Measurements from ENCODE around the gene BAIAP2. TPM values are rescaled to one million over a fixed set of nuclear protein-coding genes. Genes with fewer than 3 reads are reported as not detected.

BAIAP2 gene, protein sequence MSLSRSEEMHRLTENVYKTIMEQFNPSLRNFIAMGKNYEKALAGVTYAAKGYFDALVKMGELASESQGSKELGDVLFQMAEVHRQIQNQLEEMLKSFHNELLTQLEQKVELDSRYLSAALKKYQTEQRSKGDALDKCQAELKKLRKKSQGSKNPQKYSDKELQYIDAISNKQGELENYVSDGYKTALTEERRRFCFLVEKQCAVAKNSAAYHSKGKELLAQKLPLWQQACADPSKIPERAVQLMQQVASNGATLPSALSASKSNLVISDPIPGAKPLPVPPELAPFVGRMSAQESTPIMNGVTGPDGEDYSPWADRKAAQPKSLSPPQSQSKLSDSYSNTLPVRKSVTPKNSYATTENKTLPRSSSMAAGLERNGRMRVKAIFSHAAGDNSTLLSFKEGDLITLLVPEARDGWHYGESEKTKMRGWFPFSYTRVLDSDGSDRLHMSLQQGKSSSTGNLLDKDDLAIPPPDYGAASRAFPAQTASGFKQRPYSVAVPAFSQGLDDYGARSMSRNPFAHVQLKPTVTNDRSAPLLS
- 49.9 to 65.3 TPM (median 62.4 TPM) in 5 replicates for total RNA-seq (2022; extraction: Qiagen RNA extraction; ENCODE audit: low read depth)

DNA sequence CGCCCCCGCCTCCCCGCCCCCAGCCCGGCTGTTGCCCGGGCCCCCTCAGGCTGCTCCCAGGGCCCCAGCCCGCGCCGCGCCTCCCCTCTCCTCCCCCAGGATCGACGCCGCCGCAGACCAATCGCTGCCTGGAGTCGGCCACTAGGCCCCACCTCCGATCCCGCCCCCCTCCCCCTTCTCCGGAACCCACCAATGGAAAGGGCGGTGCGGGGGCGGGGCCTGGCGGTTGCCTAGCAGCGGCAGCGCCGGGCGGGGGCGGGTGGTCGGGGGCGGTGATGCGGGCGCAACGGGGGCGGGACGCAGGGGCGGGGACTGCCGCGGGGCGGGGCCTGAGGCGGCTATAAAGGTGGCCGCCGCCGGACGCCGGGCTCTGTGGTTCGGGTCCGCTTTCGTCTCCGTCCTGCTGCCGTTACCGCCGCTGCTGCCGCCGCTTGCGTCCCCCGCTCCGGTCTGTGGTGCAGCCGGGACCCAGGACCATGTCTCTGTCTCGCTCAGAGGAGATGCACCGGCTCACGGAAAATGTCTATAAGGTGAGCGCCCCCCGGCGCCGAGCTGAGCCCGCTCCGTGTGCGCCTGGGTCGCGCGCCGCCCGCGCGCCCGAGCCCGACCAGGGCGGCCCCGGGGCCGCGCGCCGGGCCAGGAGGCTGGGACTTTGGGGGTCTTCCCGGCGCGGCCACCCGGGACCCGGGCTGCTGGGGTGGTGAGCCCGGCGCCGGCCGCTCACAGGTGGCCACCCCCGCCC, at the start of gene BAIAP2:
Gene BAIAP2 (plus strand): TSS at position 373 of the 742 bp plus-strand sequence. CDS start 104 bp downstream, at position 477.

DNA sequence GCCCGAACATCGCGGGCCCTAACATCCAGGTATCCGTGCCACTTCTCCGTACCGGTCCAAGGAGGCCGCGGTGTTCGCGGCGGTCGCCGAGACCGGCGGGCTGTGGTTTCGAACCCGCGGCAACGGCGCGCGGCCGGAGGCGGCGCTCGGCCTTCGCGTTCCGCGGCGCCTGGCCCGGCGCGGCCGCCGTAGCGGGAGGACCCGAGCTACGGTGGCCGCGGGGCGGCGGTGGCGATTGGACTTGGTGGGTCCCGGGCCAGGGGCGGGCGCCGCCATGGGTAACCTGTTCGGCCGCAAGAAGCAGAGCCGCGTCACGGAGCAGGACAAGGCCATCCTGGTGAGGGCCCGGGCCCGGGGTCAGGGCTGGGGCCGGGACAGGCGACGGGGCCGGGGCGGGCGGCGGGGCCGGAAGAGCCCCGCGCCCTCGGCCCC, 43.3 kb upstream of the BAIAP2 start, which contains the start of gene CHMP6:
Gene CHMP6 (plus strand): TSS at position 197 of the 432 bp plus-strand sequence. CDS start 78 bp downstream, at position 275.

DNA sequence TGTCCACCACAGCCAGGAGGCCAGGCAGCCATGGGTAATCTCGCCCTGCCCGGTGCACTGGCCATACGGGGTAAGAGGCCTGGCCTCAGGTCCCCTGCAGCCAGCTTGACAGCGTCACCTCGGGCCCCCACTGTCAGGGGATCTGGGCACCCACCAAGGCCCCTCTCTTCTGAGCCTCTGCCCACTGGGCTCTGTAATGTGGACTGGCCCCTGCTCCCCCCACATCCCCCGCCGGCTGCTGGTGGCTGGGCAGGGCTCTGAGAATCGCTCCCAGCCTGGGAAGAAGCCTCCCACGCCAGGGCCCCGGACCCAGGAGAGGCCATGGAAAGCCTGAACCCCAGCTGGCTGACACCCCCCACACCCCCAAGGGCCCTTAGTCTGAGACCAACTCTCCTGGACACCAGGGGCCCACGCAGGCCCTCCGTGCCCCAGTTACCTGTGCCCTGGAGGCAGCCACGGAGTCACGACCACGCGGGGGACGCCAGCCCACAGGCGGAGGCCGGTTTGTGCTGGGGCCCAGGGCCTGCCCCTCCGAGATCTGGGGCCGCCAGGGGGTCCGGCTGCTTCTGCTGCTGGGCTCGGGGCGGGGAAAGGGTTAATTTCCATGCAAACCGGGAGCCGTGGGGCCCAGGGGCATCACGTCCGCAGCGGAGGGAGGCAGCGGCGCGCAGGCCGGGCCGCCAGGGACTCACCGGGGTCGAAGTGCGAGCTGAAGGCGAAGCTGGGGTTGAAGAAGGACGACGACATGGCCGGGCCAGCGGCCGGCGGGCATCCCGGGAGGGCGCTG, 130.5 kb downstream of the BAIAP2 start, which contains the start of gene PVALEF:
Gene PVALEF (plus strand): TSS at position 262 of the 787 bp plus-strand sequence. CDS start 15,720 bp downstream, outside the sequence.

DNA sequence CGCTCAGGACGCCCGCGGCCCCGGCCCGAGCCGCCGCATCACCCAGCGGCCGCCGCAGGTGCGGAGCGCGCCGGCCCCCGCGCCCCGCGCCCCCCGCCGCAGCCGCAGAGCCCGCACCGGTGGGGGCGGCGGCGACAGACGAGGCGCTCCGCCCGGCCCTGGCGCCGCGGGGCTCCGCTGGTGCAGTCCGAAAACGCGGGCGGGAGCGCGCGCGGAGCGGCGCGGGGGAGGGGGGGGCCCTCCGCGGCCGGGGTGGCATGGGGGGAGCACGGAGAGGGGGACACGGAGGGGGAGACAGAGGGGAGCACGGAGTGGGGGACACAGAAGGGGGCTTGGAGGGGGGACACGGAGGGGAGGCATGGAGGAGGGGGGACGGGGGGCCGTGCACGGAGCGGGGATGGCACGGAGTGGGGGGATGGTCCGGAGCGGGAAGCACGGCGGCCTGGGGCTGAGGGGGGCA, 131.1 kb downstream of the BAIAP2 start, which contains the start of gene AATK:
Gene AATK (minus strand): TSS at position 189 of the 460 bp plus-strand sequence. CDS start 229 bp downstream, outside the sequence.

Other genes with a start within 250 kb of the BAIAP2 start
- 26.8 to 38.5 TPM (median 31.5 TPM) in 5 replicates for gene CHMP6, start 43.3 kb upstream of the BAIAP2 start, total RNA-seq (2022; extraction: Qiagen RNA extraction; ENCODE audit: low read depth)
- not detected in 5 replicates for gene PVALEF, start 130.4 kb downstream of the BAIAP2 start, total RNA-seq (2022; extraction: Qiagen RNA extraction; ENCODE audit: low read depth)
- gene AATK, start 131.1 kb downstream of the BAIAP2 start, total RNA-seq (2022; extraction: Qiagen RNA extraction; ENCODE audit: low read depth), result 0.34 to 0.81 TPM (median 0.54 TPM) in 5 replicates
- gene CEP131, start 187.8 kb downstream of the BAIAP2 start, total RNA-seq (2022; extraction: Qiagen RNA extraction; ENCODE audit: low read depth), result 5.9 to 10.7 TPM (median 8.1 TPM) in 5 replicates
- gene TEPSIN, start 203.9 kb downstream of the BAIAP2 start, total RNA-seq (2022; extraction: Qiagen RNA extraction; ENCODE audit: low read depth), result 15.4 to 29.9 TPM (median 24.0 TPM) in 5 replicates
- 107 to 254 TPM (median 220 TPM) in 5 replicates for gene NDUFAF8, start 204.2 kb downstream of the BAIAP2 start, total RNA-seq (2022; extraction: Qiagen RNA extraction; ENCODE audit: low read depth)

Measured in A549 treated with RU486 at 1 μM for 4 hours (cell line).